GM12892 (cell line): ENCODE data around the gene PIM3.

Experiments used
- POLR2A ChIP-seq: IDR thresholded peaks from 2 replicates; pipeline ENCODE4 v1.6.1; 2011; ENCODE audit warnings: low read depth, low read length, control low read depth
- POLR2AphosphoS5 ChIP-seq: IDR thresholded peaks from 2 replicates; pipeline ENCODE4 v1.6.1; 2011; ENCODE audit warnings: low read depth, low read length, control low read depth
- TAF1 ChIP-seq: IDR thresholded peaks from 2 replicates; pipeline ENCODE4 v1.6.1; 2011; ENCODE audit warnings: low read depth, mild to moderate bottlenecking, control low read depth, low read length, borderline replicate concordance

- TF ChIP-seq POLR2A (no peak), TAF1 (no peak), POLR2AphosphoS5 (no peak)
These were observed 17.2 kb upstream of the PIM3 start for GRCh38 chr22:49943405-49943765.
